Stimulated activated CD8-positive, alpha-beta memory T cell treated with anti-CD3 and anti-CD28 coated beads, Interleukin-15, amount 100 ng/mL, for 24 hours (primary cell): Measurements from ENCODE around the gene LAPTM4A.
"Not testable (repeated sequence)": the region's sequence is repeated elsewhere in the genome, so short reads cannot be mapped to it uniquely, and the experiment has no call there.

Experiments
- DNase-seq: peaks from one replicate; pipeline ENCODE4 v3.0.0-alpha.2; 2020; ENCODE audit warnings: low read depth

LAPTM4A gene

GRCh38 chr2:20076757-20077156 is 25.3 kb upstream of the LAPTM4A start:
- no peak for DNase-seq

GRCh38 chr2:20074901-20075300 is 23.5 kb upstream of the LAPTM4A start:
- DNase-seq: no peak

- not testable (repeated sequence) for DNase-seq
These were observed 22.7 kb upstream of the LAPTM4A start for GRCh38 chr2:20074046-20074648.

GRCh38 chr2:20073460-20073859 is 22.0 kb upstream of the LAPTM4A start:
- DNase-seq: no peak

- no peak for DNase-seq
These were observed 21.2 kb upstream of the LAPTM4A start for GRCh38 chr2:20072436-20073158.

DNA sequence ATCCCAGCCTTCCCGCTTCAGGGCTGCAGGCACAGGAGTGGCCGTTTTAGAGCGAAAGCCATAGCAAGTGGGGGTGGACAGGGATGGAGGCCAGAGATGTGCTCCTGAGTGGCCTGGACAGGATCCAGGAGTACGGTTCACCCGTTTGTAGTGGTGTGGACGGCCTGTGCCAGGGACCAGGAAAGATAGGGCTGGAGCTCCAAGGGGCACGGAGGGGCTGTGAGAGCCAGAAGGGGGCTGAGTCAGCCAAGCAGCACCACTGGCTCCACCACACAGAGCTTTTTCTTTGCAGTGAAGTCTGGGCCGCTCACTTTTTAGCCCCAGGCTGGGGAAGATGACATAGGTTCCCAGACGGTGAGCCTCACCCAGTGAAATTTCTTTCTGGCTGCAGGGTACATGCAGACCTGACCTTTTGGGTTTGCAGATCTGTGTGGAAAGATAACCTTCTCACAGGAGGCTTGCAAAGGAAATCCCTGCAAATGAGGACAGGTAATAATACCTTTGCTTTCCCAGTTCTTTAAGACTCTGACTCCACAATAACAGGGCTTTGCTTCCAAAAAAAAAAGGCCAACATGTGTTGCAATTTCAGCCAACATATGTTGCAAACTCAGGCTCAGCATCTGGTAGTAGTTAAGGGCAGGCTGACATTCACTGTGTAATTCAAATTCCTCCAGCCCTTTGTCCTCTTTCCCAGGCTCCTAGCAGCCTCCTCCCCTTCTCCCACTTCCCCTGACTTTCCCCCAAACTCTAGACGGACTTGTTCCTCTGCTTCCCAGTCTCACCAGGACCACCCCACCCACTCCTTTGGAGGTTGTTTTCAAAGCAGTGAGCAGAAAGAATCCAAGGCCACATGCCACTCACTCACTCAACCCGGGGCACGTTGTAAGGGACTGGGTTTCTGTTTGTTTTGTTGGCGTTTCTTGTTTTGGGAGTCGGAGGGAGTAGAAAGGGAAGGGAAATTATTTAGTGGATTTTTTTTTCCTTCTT is 20.3 kb upstream of the LAPTM4A start:
- no peak for DNase-seq

DNA sequence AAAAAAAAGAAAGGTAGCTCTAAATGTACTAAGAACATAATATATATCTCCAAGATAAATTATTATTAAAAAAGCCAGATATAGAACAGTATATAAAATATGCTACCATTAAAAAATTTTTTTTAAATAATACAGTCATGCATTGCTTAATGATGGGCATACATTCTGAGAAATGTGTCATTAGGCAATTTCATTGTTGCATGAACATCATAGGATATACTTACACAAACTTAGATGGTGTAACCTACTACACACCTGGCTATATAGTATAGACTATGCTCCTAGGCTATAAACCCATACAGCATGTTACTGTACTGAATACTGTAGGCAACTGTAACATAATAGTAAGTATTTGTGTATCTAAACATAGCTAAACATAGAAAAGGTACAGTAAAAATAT is 18.3 kb upstream of the LAPTM4A start:
- DNase-seq: no peak

GRCh38 chr2:20067992-20068584 is 16.7 kb upstream of the LAPTM4A start:
- no peak for DNase-seq

GRCh38 chr2:20065885-20066602 is 14.6 kb upstream of the LAPTM4A start:
- no peak for DNase-seq

GRCh38 chr2:20064841-20065240 is 13.4 kb upstream of the LAPTM4A start:
- DNase-seq: no peak

DNA sequence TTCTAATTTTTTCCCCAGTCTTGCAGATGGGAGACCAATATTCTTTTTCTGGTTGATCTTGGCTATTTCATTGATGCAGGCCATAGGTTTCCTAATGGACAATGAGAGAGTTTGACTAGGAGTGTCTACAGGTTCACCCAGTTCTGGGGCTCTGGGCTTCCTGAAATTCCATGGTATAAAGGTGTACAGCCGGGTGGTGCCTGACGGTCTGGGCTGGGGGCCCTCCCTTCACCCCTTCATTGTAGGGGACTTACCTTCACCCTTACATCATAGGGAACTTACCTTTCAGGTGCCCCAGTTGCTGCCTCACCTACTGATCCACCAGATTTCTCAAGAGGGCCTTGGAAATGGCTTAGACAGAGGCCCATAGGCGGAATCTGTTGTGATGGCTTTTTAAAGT is 13.0 kb upstream of the LAPTM4A start:
- DNase-seq: no peak

GRCh38 chr2:20062615-20063545 is 11.5 kb upstream of the LAPTM4A start:
- no peak for DNase-seq

DNA sequence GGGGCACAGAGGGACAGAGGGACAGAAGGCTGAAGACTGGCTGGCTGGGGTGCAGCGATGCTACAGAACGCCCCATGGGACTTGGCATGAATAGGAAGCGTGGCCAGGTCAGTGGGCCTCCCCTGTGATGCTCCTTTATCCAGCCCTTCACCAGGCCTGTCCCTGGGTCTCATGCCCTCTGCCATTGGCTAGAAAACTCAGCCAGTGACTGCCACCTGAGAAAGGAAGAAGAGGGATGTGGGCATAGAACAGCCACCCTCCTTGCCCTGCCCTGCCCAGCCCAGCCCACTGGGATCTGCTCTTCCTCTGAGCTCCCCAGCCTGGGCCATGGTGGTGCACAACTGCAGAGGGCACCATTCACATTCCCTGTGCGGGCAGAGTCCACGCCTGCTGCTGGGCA is 10.5 kb upstream of the LAPTM4A start:
- no peak for DNase-seq

- no peak for DNase-seq
These were observed 10.0 kb upstream of the LAPTM4A start for GRCh38 chr2:20061476-20061875.

- no peak for DNase-seq
These were observed 8.7 kb upstream of the LAPTM4A start for GRCh38 chr2:20060106-20060505.

- DNase-seq: no peak
These were observed 5.8 kb upstream of the LAPTM4A start for GRCh38 chr2:20057268-20057667.

- DNase-seq: no peak
These were observed 3.5 kb upstream of the LAPTM4A start for GRCh38 chr2:20054931-20055330.

- DNase-seq: no peak
These were observed 2.7 kb upstream of the LAPTM4A start for GRCh38 chr2:20054119-20054518.

DNA sequence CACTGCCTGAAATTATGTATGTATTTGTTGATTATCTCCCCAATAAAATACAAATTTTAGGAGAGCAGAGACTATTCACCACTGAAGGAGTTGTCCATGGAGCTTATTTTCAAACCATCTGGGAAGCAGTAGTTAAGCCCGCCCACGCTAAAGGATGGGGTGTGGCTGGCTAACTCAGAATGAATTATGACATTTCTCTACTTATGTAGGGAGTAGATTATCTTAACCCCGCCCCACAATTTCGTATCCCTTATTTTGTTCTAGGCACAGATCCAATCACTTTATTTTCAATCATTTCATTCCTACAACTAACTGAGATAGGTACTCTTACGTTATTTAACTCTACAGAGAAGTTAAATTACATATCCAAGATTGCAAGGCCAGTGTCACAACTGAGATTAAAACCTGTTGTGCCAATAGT is 1.4 kb upstream of the LAPTM4A start:
- no peak for DNase-seq

DNA sequence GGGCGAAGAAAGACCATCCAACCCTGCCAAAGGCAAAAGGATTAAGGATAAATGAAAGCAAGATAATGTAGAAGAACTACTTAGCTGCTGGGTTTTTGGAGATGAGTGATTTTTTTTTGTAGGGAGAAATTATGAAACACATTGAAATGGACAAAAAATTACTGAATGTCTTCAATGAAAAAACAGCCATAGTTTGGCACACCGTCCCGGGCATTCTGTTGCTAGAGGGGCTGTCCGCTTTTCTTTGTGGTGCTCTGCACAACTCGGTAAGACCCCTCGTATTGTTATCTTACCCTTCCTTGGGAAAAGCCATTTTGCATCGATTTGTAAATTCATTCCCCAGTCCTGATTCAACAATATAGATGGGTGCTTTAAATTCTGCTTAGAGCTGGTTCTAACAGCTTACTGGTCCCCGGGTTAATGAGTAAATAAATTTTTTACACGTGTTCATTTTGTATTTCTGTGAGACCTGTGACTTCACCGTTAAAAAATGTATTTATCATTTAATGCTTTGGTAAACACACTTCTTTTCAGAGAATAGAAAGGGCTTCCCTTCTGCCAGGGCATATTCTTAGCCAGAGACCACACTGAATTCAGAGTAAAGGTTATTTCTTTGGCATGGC is 912 bp upstream of the LAPTM4A start:
- DNase-seq: no peak
